OCI-LY7 (cell line): ENCODE data around the gene METTL18. TPM values are rescaled to one million over a fixed set of nuclear protein-coding genes. Genes with fewer than 3 reads are reported as not detected.

Experiments
- BruUV-seq: library from RNA; stranded (reverse); fragments of 400-500 nt; replicated peaks from 2 replicates; lab custom pipeline; 2021; lab: Mats Ljungman, UMichigan
- CTCF ChIA-PET: fragments of 300-600 bp; sonication (Branson Sonifier 250); formaldehyde crosslinking; loops from one replicate; lab custom pipeline; 2022; ENCODE audit warnings: antibody characterized with exemption; ENCODE audit not compliant: unreplicated experiment; lab: Charles Lee
- POLR2A ChIA-PET: fragments of 300-600 bp; sonication (Branson Sonifier 250); formaldehyde crosslinking; loops from one replicate; lab custom pipeline; 2022; ENCODE audit warnings: antibody characterized with exemption; lab: Charles Lee
- DNase-seq: peaks from one replicate; pipeline ENCODE4 v3.0.0-alpha.2; 2015; ENCODE audit warnings: low spot score
- H2AFZ ChIP-seq: fragments of 200-600 bp; sonication (generic), shearing (Covaris generic); 2 replicates; pipeline ENCODE4 v1.6.1; 2014; ENCODE audit warnings: mild to moderate bottlenecking, antibody characterized with exemption, low read length, moderate library complexity
- H3K27ac ChIP-seq: fragments of 200-600 bp; sonication (generic); 2 replicates; pipeline ENCODE4 v1.5.1; 2014; ENCODE audit warnings: mixed run types, low read depth, mild to moderate bottlenecking, moderate library complexity, low read length, inconsistent platforms; ENCODE audit not compliant: poor library complexity, severe bottlenecking
- H3K36me3 ChIP-seq: fragments of 200-600 bp; sonication (generic); 2 replicates; pipeline ENCODE4 v1.6.1; 2014; ENCODE audit warnings: mild to moderate bottlenecking, antibody characterized with exemption, low read length, moderate library complexity, mixed read lengths; ENCODE audit not compliant: insufficient read depth
- H3K4me1 ChIP-seq: fragments of 200-600 bp; sonication (generic); 2 replicates; pipeline ENCODE4 v1.5.1; 2014; ENCODE audit warnings: mild to moderate bottlenecking, low read length; ENCODE audit not compliant: insufficient read depth, poor library complexity, severe bottlenecking
- H3K4me2 ChIP-seq: fragments of 200-600 bp; sonication (generic); 2 replicates; pipeline ENCODE4 v1.6.1; 2014; ENCODE audit warnings: mild to moderate bottlenecking, low read length
- H3K4me3 ChIP-seq: fragments of 200-600 bp; sonication (generic); 2 replicates; pipeline ENCODE4 v1.5.1; 2014; ENCODE audit warnings: mild to moderate bottlenecking, low read depth, low read length; ENCODE audit not compliant: poor library complexity, severe bottlenecking
- H3K79me2 ChIP-seq: fragments of 200-600 bp; sonication (generic); 2 replicates; pipeline ENCODE4 v1.6.1; 2016; ENCODE audit warnings: low read depth, mild to moderate bottlenecking, low read length, moderate library complexity, mixed read lengths; ENCODE audit not compliant: insufficient read depth
- H3K9me2 ChIP-seq: fragments of 200-600 bp; sonication (generic); 2 replicates; pipeline ENCODE4 v1.6.1; 2016; ENCODE audit warnings: mild to moderate bottlenecking, low read length, mixed read lengths; ENCODE audit not compliant: insufficient read depth
- H3K9me3 ChIP-seq: fragments of 200-600 bp; sonication (generic); 2 replicates; pipeline ENCODE4 v1.6.1; 2014; ENCODE audit warnings: mild to moderate bottlenecking, mixed run types, low read length, mixed read lengths
- H4K20me1 ChIP-seq: fragments of 200-600 bp; sonication (generic); 2 replicates; pipeline ENCODE4 v1.6.1; 2014; ENCODE audit warnings: mild to moderate bottlenecking, antibody characterized with exemption, low read length, moderate library complexity, mixed read lengths; ENCODE audit not compliant: insufficient read depth
- CTCF ChIP-seq: fragments of 200-600 bp; sonication (generic); conservative IDR thresholded peaks from 2 replicates; pipeline ENCODE4 v1.5.1; 2014; ENCODE audit warnings: mild to moderate bottlenecking, antibody characterized with exemption, low read length, moderate library complexity, mixed read lengths
- EZH2phosphoT487 ChIP-seq: fragments of 200-600 bp; sonication (generic); IDR thresholded peaks from 2 replicates; pipeline ENCODE4 v1.6.1; 2018; ENCODE audit warnings: low read depth, borderline replicate concordance, mild to moderate bottlenecking, mixed run types, antibody characterized with exemption, low read length, moderate library complexity, mixed read lengths
- intact Hi-C: fragments of 100-400 bp; cut with micrococcal nuclease; formaldehyde crosslinking; loops from one replicate; pipeline ENCODE4 v1.10.0; 2022; ENCODE audit not compliant: unreplicated experiment
- total RNA-seq, 2 experiments: library from RNA; depleted of rRNA in 1 of 2; stranded (reverse); fragments of >200 nt in 1 of 2; shearing (Covaris generic) in 1 of 2; gene quantifications; 2 replicates each; pipeline ENCODE4 v1.2.3, GENCODE V29; 2014 to 2022

The METTL18 gene
- total RNA-seq, 2 experiments from 2014 or later: 8.7 to 12.6 TPM

DNA sequence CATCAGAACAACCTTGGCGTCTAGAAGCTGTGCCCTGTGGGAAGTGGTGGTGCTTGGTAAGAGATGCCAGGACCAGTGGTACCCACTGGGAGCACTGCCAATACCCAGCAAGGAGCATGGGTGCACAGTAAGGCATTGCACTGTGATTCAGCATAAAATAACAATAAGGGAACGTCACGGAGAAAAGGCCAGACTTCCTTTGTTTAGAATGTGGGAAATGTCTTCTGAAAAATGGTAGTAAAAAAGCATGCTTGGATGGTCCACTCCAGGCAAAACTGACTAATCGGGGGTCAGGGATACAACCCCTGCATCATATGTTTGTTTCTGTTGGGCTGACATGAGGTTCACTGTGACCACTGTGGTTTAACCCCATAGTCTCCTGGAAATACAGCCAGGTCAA, 14.7 kb downstream of the METTL18 start:
- H3K79me2 ChIP-seq: no peaks in the 10 kb centered on the region
- ChIA-PET POLR2A (interaction anchor here (0.6 kb wide), 2 partner anchors 128 to 222 kb away, joined by 3 to 5 read pairs; no protein-coding TSS in a partner anchor), CTCF (no interaction called here)
- H3K27ac ChIP-seq: no peak overlapping the region
- no peaks in the 10 kb centered on the region for H3K9me3 ChIP-seq
- H3K36me3 ChIP-seq: no peaks in the 10 kb centered on the region
- H2AFZ ChIP-seq: peak overlapping the region; percentile 59
- TF ChIP-seq EZH2phosphoT487: no peak
- no peak for TF ChIP-seq CTCF
- no peaks in the 10 kb centered on the region for H4K20me1 ChIP-seq
- H3K4me3 ChIP-seq: no peak overlapping the region
- no peaks in the 10 kb centered on the region for H3K9me2 ChIP-seq
- intact Hi-C loops: no loop called here
- H3K4me1 ChIP-seq: no peaks in the 10 kb centered on the region
- BruUV-seq: no TSS peak
- H3K4me2 ChIP-seq: 0 out of 2 replicates have a peak overlapping the region, but pooled peaks have one; percentile 13
- no peak for DNase-seq

- intact Hi-C loops: no loop called here
- peak overlapping the region; percentile 59; the same call in 1 of the 2 replicates for H2AFZ ChIP-seq
- no peaks in the 10 kb centered on the region for H3K36me3 ChIP-seq
- no peak for TF ChIP-seq EZH2phosphoT487
- TF ChIP-seq CTCF: no peak
- no peaks in the 10 kb centered on the region for H3K4me1 ChIP-seq
- no peak overlapping the region for H3K4me3 ChIP-seq
- no TSS peak for BruUV-seq
- no peaks in the 10 kb centered on the region for H3K9me2 ChIP-seq
- no peak overlapping the region for H3K27ac ChIP-seq
- no peaks in the 10 kb centered on the region for H3K79me2 ChIP-seq
- no peaks in the 10 kb centered on the region for H4K20me1 ChIP-seq
- no peak overlapping the region for H3K4me2 ChIP-seq
- DNase-seq: no peak
- H3K9me3 ChIP-seq: no peaks in the 10 kb centered on the region
- ChIA-PET CTCF (no interaction called here), POLR2A (interaction anchor here (0.6 kb wide), 2 partner anchors 127 to 221 kb away, joined by 3 to 5 read pairs; no protein-coding TSS in a partner anchor)
Measured at GRCh38 chr1:169779150-169779549, 15.6 kb downstream of the METTL18 start.

DNA sequence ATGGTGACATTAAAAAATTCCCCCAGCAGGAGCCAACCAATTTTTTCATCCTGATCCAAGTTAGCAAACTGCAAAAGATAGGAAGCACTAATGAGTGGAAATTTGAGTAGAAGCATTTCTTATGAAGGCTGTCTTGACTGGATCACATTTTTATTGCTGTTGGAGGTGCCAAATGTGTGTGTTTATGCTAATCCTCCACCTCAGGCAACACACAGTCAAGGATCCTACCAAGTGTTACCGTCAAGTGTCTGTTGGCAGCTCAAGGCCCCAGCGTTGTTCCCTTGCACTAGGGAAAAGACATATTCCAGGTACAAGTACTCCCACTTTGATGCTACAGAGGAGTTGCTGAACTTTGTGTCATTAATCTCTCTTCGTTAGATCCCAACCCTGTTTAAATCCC, 18.3 kb downstream of the METTL18 start:
- BruUV-seq: no TSS peak
- CTCF ChIA-PET: no interaction called here
- H4K20me1 ChIP-seq: no peaks in the 10 kb centered on the region
- no peak overlapping the region for H3K27ac ChIP-seq
- H3K9me2 ChIP-seq: no peaks in the 10 kb centered on the region
- no peak overlapping the region for H3K4me2 ChIP-seq
- no peak overlapping the region for H3K4me3 ChIP-seq
- no peaks in the 10 kb centered on the region for H3K4me1 ChIP-seq
- no peak overlapping the region for H2AFZ ChIP-seq
- intact Hi-C loops: no loop called here
- POLR2A ChIA-PET: interaction anchor here (1.7 kb wide), 1 partner anchor 222 kb away, joined by 4 read pairs; no protein-coding TSS in a partner anchor
- no peaks in the 10 kb centered on the region for H3K9me3 ChIP-seq
- no peaks in the 10 kb centered on the region for H3K36me3 ChIP-seq
- H3K79me2 ChIP-seq: no peaks in the 10 kb centered on the region
- no peak for DNase-seq
- TF ChIP-seq CTCF (no peak), EZH2phosphoT487 (no peak)
